D721Med (cell line): ENCODE results near the gene TBL2.
"Not testable (repeated sequence)": the region's sequence is repeated elsewhere in the genome, so short reads cannot be mapped to it uniquely, and the experiment has no call there.

Source experiments
- DNase-seq: peaks from one replicate; pipeline ENCODE4 v3.0.0; 2011; ENCODE audit warnings: low spot score; ENCODE audit not compliant: insufficient read length
- FAIRE-seq: peaks from 2 replicates; lab custom pipeline; 2011; peaks lifted over from hg19 to GRCh38; lab: Jason Lieb, UNC
- CTCF ChIP-seq: IDR thresholded peaks from 2 replicates; pipeline ENCODE4 v1.5.1; 2012; ENCODE audit warnings: mild to moderate bottlenecking, control low read depth; ENCODE audit not compliant: insufficient read depth; ENCODE audit errors: missing control alignments

TBL2 gene

GRCh38 chr7:73593207-73594045, 15.0 kb upstream of the TBL2 start:
- FAIRE-seq, result no peak
- TF ChIP-seq CTCF, result no peak
- DNase-seq, result no peak

GRCh38 chr7:73586911-73587310, 8.5 kb upstream of the TBL2 start:
- no peak for TF ChIP-seq CTCF
- FAIRE-seq (no peak), DNase-seq (no peak)

- TF ChIP-seq CTCF, result no peak
- FAIRE-seq, result no peak
- DNase-seq, result no peak
These were observed 6.8 kb upstream of the TBL2 start for GRCh38 chr7:73585196-73585595.

DNA sequence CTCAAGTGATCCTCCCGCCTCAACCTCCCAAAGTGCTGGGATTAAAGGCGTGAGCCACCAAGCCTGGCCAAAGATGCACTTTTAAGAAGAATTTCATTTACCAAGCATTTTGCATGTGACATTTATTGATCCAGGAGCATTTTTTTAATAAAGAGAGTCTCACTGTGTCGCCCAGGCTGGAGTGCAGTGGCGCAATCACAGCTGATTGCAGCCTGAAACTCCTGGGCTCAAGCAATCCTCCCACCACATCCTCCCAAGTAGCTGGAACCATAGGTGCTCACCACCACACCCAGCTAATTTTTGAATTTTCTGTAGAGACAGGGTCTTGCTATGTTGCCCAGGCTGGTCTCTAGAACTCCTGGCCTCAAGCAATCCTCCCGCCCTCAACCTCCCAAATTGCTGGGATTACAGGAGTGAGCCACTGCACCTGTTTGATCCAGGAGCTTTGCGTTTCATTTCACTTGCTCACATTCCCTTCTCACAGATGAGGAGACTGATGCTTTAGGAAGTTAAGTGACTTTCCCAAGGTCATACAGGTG, 4.4 kb upstream of the TBL2 start:
- no peak for TF ChIP-seq CTCF
- no peak for FAIRE-seq
- DNase-seq, result no peak

DNA sequence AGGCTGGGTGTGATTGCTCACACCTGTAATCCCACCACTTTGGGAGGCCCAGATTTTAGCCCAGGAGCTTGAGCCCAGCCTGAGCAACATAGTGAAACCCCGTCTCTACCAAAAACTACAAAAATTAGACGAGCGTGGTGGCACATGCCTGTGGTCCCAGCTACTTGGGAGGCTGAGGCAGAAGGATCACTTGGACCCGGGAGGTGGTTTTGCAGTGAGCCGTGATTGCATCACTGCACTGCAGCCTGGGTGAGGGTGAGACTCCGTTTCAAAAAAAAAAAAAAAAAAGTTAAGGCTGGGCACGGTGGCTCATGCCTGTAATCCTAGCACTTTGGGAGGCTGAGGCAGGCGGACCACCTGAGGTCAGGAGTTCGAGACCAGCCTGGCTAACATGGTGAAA, 2.6 kb upstream of the TBL2 start:
- DNase-seq, FAIRE-seq: not testable (repeated sequence)

- DNase-seq (no peak), FAIRE-seq (no peak)
- no peak for TF ChIP-seq CTCF
These were observed 595 bp downstream of the TBL2 start for GRCh38 chr7:73577627-73578341.

GRCh38 chr7:73573791-73574190, 4.6 kb downstream of the TBL2 start:
- no peak for TF ChIP-seq CTCF
- FAIRE-seq (no peak), DNase-seq (no peak)
